NCI-H2107 treated with DMSO at 0.1 percent for 48 hours (cell line): ENCODE data around the gene IZUMO1R.
"Not testable (repeated sequence)": the region's sequence is repeated elsewhere in the genome, so short reads cannot be mapped to it uniquely, and the experiment has no call there.

Source experiments
- DNase-seq: peaks from one replicate; lab custom pipeline; 2025; ENCODE audit not compliant: unreplicated experiment; lab: John Stamatoyannopoulos, UW

Gene IZUMO1R

GRCh38 chr11:94325681-94326080 is 21.3 kb downstream of the IZUMO1R start:
- DNase-seq, result no peak

GRCh38 chr11:94326947-94327346 is 22.6 kb downstream of the IZUMO1R start:
- DNase-seq, result no peak

GRCh38 chr11:94328587-94329080 is 24.3 kb downstream of the IZUMO1R start:
- no peak for DNase-seq

- no peak for DNase-seq
Observed at GRCh38 chr11:94329501-94329900, 25.1 kb downstream of the IZUMO1R start.

- DNase-seq, result no peak
Observed at GRCh38 chr11:94330789-94331188, 26.4 kb downstream of the IZUMO1R start.

- DNase-seq, result no peak
Observed at GRCh38 chr11:94332814-94333213, 28.4 kb downstream of the IZUMO1R start.

GRCh38 chr11:94336033-94336432 is 31.7 kb downstream of the IZUMO1R start:
- DNase-seq, result no peak

GRCh38 chr11:94338651-94339050 is 34.3 kb downstream of the IZUMO1R start:
- DNase-seq, result no peak

- DNase-seq, result no peak
Observed at GRCh38 chr11:94342250-94342649, 37.9 kb downstream of the IZUMO1R start.

- no peak for DNase-seq
Observed at GRCh38 chr11:94343495-94343894, 39.1 kb downstream of the IZUMO1R start.

- DNase-seq, result not testable (repeated sequence)
Observed at GRCh38 chr11:94346311-94346710, 41.9 kb downstream of the IZUMO1R start.

GRCh38 chr11:94350850-94351563 is 46.6 kb downstream of the IZUMO1R start:
- DNase-seq, result not testable (repeated sequence)
